ENCODE results near the gene PLLP.

PLLP gene

DNA sequence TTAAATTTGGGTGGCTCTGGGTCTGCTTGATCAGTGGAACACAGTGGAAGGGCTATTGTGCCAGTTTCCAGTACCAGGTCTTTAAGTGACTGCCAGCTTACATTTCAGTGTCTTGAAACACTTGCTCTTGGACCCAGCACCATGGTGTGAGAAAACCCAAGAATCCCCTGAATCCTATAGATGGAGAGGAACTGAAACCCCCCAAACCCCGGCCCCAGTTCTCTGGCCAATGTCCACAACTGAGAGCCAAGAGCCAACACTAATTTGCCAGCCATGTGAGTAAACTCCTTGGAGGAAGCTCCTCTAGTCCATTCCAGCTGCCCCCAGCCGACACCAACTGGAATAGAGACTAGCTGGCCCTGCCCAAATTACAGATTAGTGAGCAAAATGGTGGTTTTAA, 41.8 kb downstream of the PLLP start:
- Histone ChIP-seq H4K20me1 (no peaks in the 10 kb centered on the region), H3K4me3 (no peak overlapping the region), H3K27ac (no peak overlapping the region), H3K4me1 (peaks cover 16 to 39% (median 27%) of the 10 kb centered on the region in 10 experiments), H3K9ac (no peak overlapping the region), H3K36me3 (peaks cover 24 to 46% (median 39%) of the 10 kb centered on the region in 11 experiments; a peak in 21 of 22 replicates), H3K4me2 (no peak overlapping the region), H3K27me3 (no peaks in the 10 kb centered on the region), H3K9me3 (replicated peaks in 1 of 11) (no peaks in the 10 kb centered on the region)
- TF ChIP-seq Cebpa-rat (IDR thresholded peaks at IDR 0.05): no peak

GRCh38 chr16:57240851-57241250, 43.6 kb downstream of the PLLP start:
- 0 out of 22 replicates have a peak, but pooled peaks cover 0 to under 1% (median 0%) of the 10 kb centered on the region in 11 experiments for H4K20me1 ChIP-seq
- peak overlapping the region in 5 of 11 experiments; percentile 38 to 67 (median 56); a peak in 10 of 22 replicates for H3K4me2 ChIP-seq
- no peaks in the 10 kb centered on the region for H3K27me3 ChIP-seq
- H3K4me3 ChIP-seq: no peak overlapping the region
- TF ChIP-seq Cebpa-rat (IDR thresholded peaks at IDR 0.05): no peak
- peak overlapping the region in 1 of 11 experiments; percentile 43; a peak in 1 of 22 replicates for H3K27ac ChIP-seq
- peaks cover 11 to 30% (median 20%) of the 10 kb centered on the region in 10 experiments for H3K4me1 ChIP-seq
- peaks cover 27 to 58% (median 46%) of the 10 kb centered on the region in 11 experiments for H3K36me3 ChIP-seq
- no peaks in the 10 kb centered on the region for H3K9me3 ChIP-seq (replicated peaks in 1 of 11)
- H3K9ac ChIP-seq: no peak overlapping the region

GRCh38 chr16:57239107-57239506, 45.4 kb downstream of the PLLP start:
- H3K36me3 ChIP-seq: peaks cover 43 to 76% (median 64%) of the 10 kb centered on the region in 11 experiments
- H3K9me3 ChIP-seq (replicated peaks in 1 of 11): no peaks in the 10 kb centered on the region
- no peak overlapping the region for H3K4me2 ChIP-seq

DNA sequence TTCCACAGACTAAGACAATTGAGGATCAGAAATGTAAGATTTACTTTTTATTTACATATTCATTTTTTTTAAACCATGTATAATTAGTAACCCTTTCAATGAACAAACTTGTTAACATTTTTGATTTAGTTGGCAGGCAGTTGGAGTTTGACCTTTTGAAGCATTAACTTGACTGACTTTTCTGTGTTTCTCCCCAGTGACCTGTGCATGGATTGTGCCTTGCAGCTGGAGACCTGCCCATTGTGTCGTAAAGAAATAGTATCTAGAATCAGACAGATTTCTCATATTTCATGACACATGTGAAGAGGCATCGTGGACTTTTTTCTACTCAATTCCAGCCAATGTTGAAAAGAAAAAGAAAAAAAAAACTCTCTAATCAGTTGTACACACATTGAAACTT, 45.8 kb downstream of the PLLP start:
- TF ChIP-seq Cebpa-rat (IDR thresholded peaks at IDR 0.05): no peak
- H3K4me2 ChIP-seq: no peak overlapping the region

More at GRCh38 chr16:57239107-57239506, 45.4 kb downstream of the PLLP start:
- Histone ChIP-seq H3K27me3 (no peaks in the 10 kb centered on the region), H3K9ac (no peak overlapping the region), H3K27ac (no peak overlapping the region), H4K20me1 (peaks cover 0 to 8% (median 0%) of the 10 kb centered on the region in 11 experiments; a peak in 1 of 22 replicates), H3K4me1 (peaks cover 2 to 34% (median 16%) of the 10 kb centered on the region in 10 experiments; a peak in 19 of 20 replicates), H3K4me3 (no peak overlapping the region)
- no peak for TF ChIP-seq Cebpa-rat (IDR thresholded peaks at IDR 0.05)

DNA sequence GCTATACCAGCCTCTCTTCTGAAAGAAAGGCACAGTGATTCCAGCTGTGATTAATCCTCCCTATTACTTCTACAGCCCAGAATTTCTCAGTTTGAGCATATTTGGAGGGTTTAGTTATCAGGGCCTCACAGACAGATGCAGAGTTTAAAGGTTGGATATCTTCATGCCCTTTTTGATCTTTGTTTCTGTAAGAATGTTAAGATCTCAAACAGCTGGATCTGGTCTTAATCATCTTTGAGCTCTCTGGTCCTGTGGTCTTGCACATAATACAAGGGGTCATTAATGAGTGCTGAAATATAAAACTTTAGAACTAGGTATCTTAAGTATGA, 48.5 kb downstream of the PLLP start:
- peaks cover 0 to 23% (median 10%) of the 10 kb centered on the region in 10 experiments; a peak in 16 of 20 replicates for H3K4me1 ChIP-seq
- H3K9ac ChIP-seq: no peak overlapping the region
- no peaks in the 10 kb centered on the region for H3K9me3 ChIP-seq (replicated peaks in 1 of 11)
- no peaks in the 10 kb centered on the region for H3K27me3 ChIP-seq
- H3K4me2 ChIP-seq: peak overlapping the region in 2 of 11 experiments; percentile 8 to 11; a peak in 2 of 22 replicates
- H4K20me1 ChIP-seq: peaks cover 0 to 8% (median 0%) of the 10 kb centered on the region in 11 experiments; a peak in 1 of 22 replicates
- peaks cover 75 to 97% (median 94%) of the 10 kb centered on the region in 11 experiments for H3K36me3 ChIP-seq
- H3K4me3 ChIP-seq: no peak overlapping the region
- TF ChIP-seq Cebpa-rat (IDR thresholded peaks at IDR 0.05): no peak
- no peak overlapping the region for H3K27ac ChIP-seq

More for the DNA sequence above, 45.8 kb downstream of the PLLP start:
- Histone ChIP-seq H4K20me1 (peaks cover 0 to 8% (median 0%) of the 10 kb centered on the region in 11 experiments; a peak in 1 of 22 replicates), H3K4me1 (peaks cover 0 to 32% (median 12%) of the 10 kb centered on the region in 10 experiments; a peak in 16 of 20 replicates), H3K9ac (no peak overlapping the region), H3K9me3 (replicated peaks in 1 of 11) (no peaks in the 10 kb centered on the region), H3K4me3 (no peak overlapping the region), H3K36me3 (peaks cover 48 to 80% (median 68%) of the 10 kb centered on the region in 11 experiments), H3K27me3 (no peaks in the 10 kb centered on the region), H3K27ac (no peak overlapping the region)

GRCh38 chr16:57235128-57236021, 49.1 kb downstream of the PLLP start:
- no peak overlapping the region for H3K4me3 ChIP-seq
- no peaks in the 10 kb centered on the region for H3K27me3 ChIP-seq
- H3K9me3 ChIP-seq (replicated peaks in 1 of 11): no peaks in the 10 kb centered on the region
- H3K36me3 ChIP-seq: peaks cover 81 to 100% (median 98%) of the 10 kb centered on the region in 11 experiments
- H3K4me1 ChIP-seq: peaks cover 0 to 17% (median 7%) of the 10 kb centered on the region in 10 experiments; a peak in 11 of 20 replicates
- no peak overlapping the region for H3K27ac ChIP-seq
- peak overlapping the region in 2 of 11 experiments; percentile 8 to 11; a peak in 3 of 22 replicates for H3K4me2 ChIP-seq
- no peak overlapping the region for H3K9ac ChIP-seq
- TF ChIP-seq Cebpa-rat (IDR thresholded peaks at IDR 0.05): no peak
- H4K20me1 ChIP-seq: peaks cover 0 to 8% (median 0%) of the 10 kb centered on the region in 11 experiments; a peak in 1 of 22 replicates

DNA sequence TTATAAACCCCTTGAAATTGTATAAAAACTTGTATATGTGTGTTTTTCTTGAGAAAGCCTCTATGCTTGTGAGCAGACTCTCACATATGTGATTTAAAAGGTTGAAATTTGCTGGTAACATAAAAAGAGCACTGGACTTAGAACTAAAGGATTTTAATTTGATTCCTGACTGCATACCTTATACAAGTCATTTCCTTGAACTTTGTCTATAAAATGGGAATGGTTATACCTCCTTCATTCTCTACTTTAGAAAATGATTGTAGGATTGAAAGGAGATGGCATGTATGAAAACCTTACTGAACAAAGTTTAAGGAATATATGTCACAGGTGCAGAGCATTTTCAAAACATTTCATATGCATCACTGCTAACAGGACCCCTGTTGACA, 49.8 kb downstream of the PLLP start:
- peak overlapping the region in 1 of 11 experiments; percentile 9; a peak in 1 of 22 replicates for H3K4me2 ChIP-seq
- H3K4me3 ChIP-seq: no peak overlapping the region
- H3K27me3 ChIP-seq: no peaks in the 10 kb centered on the region
- no peaks in the 10 kb centered on the region for H3K9me3 ChIP-seq (replicated peaks in 1 of 11)
- no peak overlapping the region for H3K27ac ChIP-seq
- H3K4me1 ChIP-seq: peaks cover 0 to 16% (median 6%) of the 10 kb centered on the region in 10 experiments; a peak in 10 of 20 replicates
- H3K9ac ChIP-seq: no peak overlapping the region
- no peak for TF ChIP-seq Cebpa-rat (IDR thresholded peaks at IDR 0.05)
- peaks cover 85 to 100% (median 98%) of the 10 kb centered on the region in 11 experiments for H3K36me3 ChIP-seq
- peaks cover 0 to 8% (median 0%) of the 10 kb centered on the region in 11 experiments; a peak in 1 of 22 replicates for H4K20me1 ChIP-seq

GRCh38 chr16:57233944-57234706, 50.3 kb downstream of the PLLP start:
- no peak for TF ChIP-seq Cebpa-rat (IDR thresholded peaks at IDR 0.05)
- Histone ChIP-seq H3K4me2 (no peak overlapping the region), H3K4me1 (peaks cover 0 to 16% (median 6%) of the 10 kb centered on the region in 10 experiments; a peak in 10 of 20 replicates), H3K4me3 (no peak overlapping the region), H3K36me3 (peaks cover 85 to 100% (median 100%) of the 10 kb centered on the region in 11 experiments), H3K9me3 (replicated peaks in 1 of 11) (no peaks in the 10 kb centered on the region), H3K27me3 (no peaks in the 10 kb centered on the region), H3K27ac (no peak overlapping the region), H3K9ac (no peak overlapping the region), H4K20me1 (peaks cover 0 to 8% (median 0%) of the 10 kb centered on the region in 11 experiments; a peak in 1 of 22 replicates)
